Measurements from ENCODE around the gene SNX19. TPM values are rescaled to one million over a fixed set of nuclear protein-coding genes. Genes with fewer than 3 reads are reported as not detected.

The SNX19 gene
- total RNA-seq, 1 donor from 2014 or later: 60.4 TPM

DNA sequence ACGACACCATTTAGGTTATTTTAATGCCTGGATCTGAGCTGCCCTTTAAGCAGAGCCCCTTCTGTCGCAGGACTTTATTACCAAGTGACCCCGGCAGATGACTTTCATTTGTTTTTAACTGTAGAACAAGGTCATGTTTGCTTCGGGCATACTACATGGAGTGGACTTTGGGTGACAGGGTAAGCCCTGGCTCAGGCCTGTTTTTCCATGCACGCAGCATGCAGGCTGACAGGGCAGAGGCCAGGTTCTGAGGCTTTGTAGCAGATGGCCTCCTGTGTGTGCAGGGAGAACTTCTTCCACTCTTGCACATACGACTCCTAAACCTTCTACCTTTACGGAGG is 50.5 kb downstream of the SNX19 start:
- no peak overlapping the region for H3K4me3 Mint-ChIP-seq
- H3K4me1 Mint-ChIP-seq: peaks cover 5% of the 10 kb centered on the region
- DNase-seq: no peak
- TF ChIP-seq, protein P1, sequence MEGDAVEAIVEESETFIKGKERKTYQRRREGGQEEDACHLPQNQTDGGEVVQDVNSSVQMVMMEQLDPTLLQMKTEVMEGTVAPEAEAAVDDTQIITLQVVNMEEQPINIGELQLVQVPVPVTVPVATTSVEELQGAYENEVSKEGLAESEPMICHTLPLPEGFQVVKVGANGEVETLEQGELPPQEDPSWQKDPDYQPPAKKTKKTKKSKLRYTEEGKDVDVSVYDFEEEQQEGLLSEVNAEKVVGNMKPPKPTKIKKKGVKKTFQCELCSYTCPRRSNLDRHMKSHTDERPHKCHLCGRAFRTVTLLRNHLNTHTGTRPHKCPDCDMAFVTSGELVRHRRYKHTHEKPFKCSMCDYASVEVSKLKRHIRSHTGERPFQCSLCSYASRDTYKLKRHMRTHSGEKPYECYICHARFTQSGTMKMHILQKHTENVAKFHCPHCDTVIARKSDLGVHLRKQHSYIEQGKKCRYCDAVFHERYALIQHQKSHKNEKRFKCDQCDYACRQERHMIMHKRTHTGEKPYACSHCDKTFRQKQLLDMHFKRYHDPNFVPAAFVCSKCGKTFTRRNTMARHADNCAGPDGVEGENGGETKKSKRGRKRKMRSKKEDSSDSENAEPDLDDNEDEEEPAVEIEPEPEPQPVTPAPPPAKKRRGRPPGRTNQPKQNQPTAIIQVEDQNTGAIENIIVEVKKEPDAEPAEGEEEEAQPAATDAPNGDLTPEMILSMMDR (IDR thresholded peaks at IDR 0.05): no peak
- peaks cover 22% of the 10 kb centered on the region for H3K36me3 Mint-ChIP-seq (ENCODE audit: low read depth)
- ATAC-seq (ENCODE audit: low read depth): no peak
- H3K27ac Mint-ChIP-seq: no peak overlapping the region
- intact Hi-C loops (cut with micrococcal nuclease): loop anchor here (10.0 kb wide), 1 partner anchor 551 kb away; the partner anchor contains the start of gene ZBTB44
- POLR2A ChIA-PET: no interaction called here
- H3K9me3 Mint-ChIP-seq: no peaks in the 10 kb centered on the region
- no peaks in the 10 kb centered on the region for H3K27me3 Mint-ChIP-seq
- CTCF ChIA-PET: interaction anchor here (6.2 kb wide), 1 partner anchor 432 kb away, joined by 118 read pairs; no protein-coding TSS in a partner anchor

DNA sequence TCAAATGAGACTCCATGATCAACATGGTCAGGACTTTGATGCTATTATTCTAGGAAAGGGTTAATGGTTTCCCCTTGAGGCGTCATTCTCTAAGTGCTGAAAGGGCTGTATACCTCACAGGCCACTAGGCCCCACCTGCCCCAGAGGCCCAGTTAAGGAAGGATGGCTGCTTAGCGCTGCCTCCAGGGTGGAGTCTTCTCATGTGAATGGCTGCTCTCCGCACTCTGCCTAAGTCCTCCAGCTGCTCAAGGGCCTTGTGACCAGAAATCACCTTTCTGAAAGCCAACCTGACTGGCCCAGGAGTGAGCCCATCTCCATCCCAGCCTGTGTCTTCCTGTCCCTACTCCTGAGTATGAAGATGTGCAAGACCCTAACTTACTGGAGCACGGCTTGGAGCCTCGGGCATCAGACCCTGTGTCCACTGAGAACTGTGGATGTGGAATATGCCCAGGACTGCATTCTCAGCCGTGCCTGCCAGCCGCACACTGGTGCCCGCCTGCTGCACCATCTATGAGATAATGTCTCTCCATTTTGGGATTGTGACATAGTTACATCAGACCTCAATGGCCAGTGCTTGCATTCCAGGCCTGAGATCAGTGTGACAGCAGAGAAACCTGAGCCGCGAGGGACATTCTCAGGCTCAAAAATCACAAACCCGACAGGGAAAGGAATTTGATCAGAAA is 51.0 kb downstream of the SNX19 start:
- Mint-ChIP-seq H3K4me3 (no peak overlapping the region), H3K9me3 (no peaks in the 10 kb centered on the region), H3K27me3 (no peaks in the 10 kb centered on the region), H3K4me1 (peaks cover 5% of the 10 kb centered on the region), H3K36me3 (ENCODE audit: low read depth) (peaks cover 18% of the 10 kb centered on the region), H3K27ac (no peak overlapping the region)
- TF ChIP-seq, protein P1 (IDR thresholded peaks at IDR 0.05): no peak
- ATAC-seq (ENCODE audit: low read depth) (no peak), DNase-seq (no peak)
- CTCF ChIA-PET: interaction anchor here (6.2 kb wide), 1 partner anchor 432 kb away, joined by 118 read pairs; no protein-coding TSS in a partner anchor
- intact Hi-C loops (cut with micrococcal nuclease): loop anchor here (10.0 kb wide), 1 partner anchor 550 kb away; the partner anchor contains the start of gene ZBTB44
- POLR2A ChIA-PET: no interaction called here

DNA sequence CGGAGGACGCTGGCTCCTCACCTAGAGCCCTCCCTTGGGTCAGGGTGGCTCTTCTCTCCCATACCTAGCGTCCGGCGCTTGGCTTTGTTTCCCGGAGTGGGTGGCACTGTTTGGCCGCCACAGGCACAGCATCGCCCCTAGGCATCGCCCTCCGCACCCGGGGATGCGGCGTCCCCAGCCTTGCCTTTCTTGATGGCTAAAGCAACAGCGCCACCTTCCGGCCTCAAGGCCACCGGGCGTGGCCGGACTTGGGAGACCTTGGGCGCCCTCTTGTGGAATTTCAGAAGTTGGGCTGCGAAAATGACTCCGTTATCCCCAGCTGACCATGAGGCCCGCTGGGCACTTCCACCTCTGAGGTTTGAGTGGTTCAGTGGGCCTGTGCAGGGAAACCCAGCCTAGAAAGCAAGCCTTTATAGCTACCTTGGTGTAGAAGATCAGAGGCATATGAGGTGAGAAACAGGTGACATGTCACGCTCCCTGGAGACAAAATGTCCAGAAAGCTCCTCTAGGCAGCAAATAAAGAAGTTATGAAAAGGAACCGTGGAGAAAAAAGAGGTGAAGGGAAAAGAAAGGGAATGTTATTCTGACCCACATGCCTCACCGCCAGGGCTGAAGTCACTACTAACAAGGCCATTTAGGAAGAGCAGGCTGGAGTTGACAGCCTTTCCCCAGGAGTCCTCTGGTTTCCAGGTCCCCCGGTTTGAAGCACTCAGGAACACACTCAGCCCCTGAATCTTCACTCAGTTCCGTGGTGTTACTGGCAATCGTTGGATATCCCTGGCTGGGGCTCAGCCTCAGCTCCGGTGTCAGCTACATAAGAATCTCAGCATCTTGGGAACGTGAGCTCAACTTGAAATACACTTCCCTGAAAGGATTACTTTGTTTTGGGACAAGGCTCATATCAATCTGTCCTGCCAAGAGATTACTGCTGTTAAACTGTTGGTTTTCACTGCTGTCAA is 54.1 kb downstream of the SNX19 start:
- no peaks in the 10 kb centered on the region for H3K9me3 Mint-ChIP-seq
- ATAC-seq (ENCODE audit: low read depth) (peak; percentile 91), DNase-seq (peak; percentile 75)
- intact Hi-C loops (cut with micrococcal nuclease): loop anchor here (1.0 to 10.0 kb wide), 3 partner anchors 428 to 649 kb away; partner anchors contain the start of gene ZBTB44
- peaks cover 10% of the 10 kb centered on the region for H3K4me1 Mint-ChIP-seq
- no peak overlapping the region for H3K4me3 Mint-ChIP-seq
- H3K27me3 Mint-ChIP-seq: no peaks in the 10 kb centered on the region
- CTCF ChIA-PET: interaction anchor here (0.6 to 6.2 kb wide), 29 partner anchors 9 to 681 kb away, joined by 3 to 118 read pairs (median 4); partner anchors contain the start of gene ADAMTS8
- POLR2A ChIA-PET: interaction anchor here (0.5 to 1.0 kb wide), 5 partner anchors 8 to 693 kb away, joined by 3 read pairs; no protein-coding TSS in a partner anchor
- H3K27ac Mint-ChIP-seq: no peak overlapping the region
- TF ChIP-seq, protein P1 (IDR thresholded peaks at IDR 0.05): peak; percentile 98
- H3K36me3 Mint-ChIP-seq (ENCODE audit: low read depth): peaks cover 4% of the 10 kb centered on the region

DNA sequence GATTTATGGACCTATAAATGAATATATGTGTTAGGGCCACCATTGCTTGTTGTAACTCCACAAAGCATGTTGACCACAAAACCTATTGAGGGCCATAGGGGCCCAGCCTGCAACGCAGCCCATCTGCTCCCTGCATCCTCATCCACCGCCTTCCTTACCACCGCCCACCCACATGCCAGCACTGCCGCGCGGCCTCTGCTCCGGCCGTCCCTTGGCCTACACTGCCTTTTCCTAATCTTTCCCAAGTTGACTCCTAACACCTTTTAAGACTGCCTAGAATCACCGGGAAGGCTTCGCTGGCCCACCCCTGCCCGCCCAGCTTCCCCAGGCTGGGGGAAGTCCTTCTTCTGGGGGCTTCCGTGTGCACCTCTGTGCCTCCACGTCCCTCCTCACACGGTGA is 55.0 kb downstream of the SNX19 start:
- H3K4me1 Mint-ChIP-seq: peaks cover 12% of the 10 kb centered on the region
- H3K4me3 Mint-ChIP-seq: no peak overlapping the region
- ATAC-seq (ENCODE audit: low read depth) (no peak), DNase-seq (no peak)
- TF ChIP-seq, protein P1 (IDR thresholded peaks at IDR 0.05): no peak
- H3K9me3 Mint-ChIP-seq: no peaks in the 10 kb centered on the region
- H3K36me3 Mint-ChIP-seq (ENCODE audit: low read depth): peaks cover 3% of the 10 kb centered on the region
- intact Hi-C loops (cut with micrococcal nuclease): loop anchor here (10.0 kb wide), 1 partner anchor 546 kb away; the partner anchor contains the start of gene ZBTB44
- ChIA-PET CTCF (interaction anchor here (1.0 to 6.2 kb wide), 8 partner anchors 18 to 648 kb away, joined by 3 to 118 read pairs (median 7); no protein-coding TSS in a partner anchor), POLR2A (interaction anchor here (0.6 kb wide), 1 partner anchor 426 kb away, joined by 3 read pairs; no protein-coding TSS in a partner anchor)
- H3K27me3 Mint-ChIP-seq: no peaks in the 10 kb centered on the region
- H3K27ac Mint-ChIP-seq: no peak overlapping the region
